HG03095 (cell line): ENCODE results near the gene WASF2.

Source experiments
- ATAC-seq: cut with Tn5 transposase; IDR thresholded peaks from one replicate; pipeline ENCODE4 v1.9.1; 2021; ENCODE audit warnings: moderate library complexity; ENCODE audit not compliant: unreplicated experiment

Gene WASF2

DNA sequence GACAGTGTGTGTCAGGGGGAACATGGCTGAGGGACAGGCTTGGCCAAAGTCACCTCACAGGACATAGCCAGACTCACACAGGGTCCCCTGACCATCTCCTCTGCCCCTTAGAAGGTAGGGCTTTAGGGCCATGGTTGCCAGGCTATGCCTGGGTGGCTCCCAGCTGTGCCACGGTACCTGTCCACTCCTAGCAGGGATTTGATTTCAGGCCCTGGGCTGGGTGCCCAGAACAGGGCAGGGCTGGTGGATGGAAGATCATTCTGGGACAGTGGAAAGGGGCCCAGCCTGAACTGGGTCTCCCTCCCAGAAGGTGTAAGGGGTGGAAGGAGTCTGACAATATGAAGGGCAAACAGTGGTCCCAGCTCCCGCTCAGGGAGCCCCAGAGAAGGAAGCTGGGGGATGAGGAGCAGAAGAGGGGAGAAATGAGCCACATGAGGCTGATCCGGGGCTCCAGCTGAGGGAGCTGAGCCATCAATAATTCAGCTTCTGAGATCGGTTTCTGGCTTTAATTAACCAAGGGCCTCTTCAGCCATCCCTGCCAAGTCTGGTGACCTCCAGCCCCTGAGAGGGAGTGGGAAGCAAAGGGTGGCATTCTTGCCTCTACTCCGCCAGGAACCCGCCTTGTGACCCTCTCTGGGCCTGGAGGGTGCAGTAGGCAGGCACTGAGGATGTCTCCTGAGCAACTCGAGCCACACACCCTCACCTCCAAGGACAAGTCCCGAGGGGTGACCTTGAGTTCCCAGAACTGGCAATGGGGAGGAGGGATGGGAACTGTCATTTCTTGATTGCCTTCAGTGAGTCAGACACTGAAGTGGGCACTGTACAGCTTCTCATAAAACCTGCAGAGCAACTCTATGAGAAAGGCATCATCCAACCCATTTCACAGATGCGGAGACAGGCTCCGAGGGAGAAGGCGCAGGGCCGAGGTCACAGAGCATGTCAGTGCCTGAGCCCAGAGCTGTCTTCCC is 108.9 kb downstream of the WASF2 start:
- ATAC-seq: no peak

DNA sequence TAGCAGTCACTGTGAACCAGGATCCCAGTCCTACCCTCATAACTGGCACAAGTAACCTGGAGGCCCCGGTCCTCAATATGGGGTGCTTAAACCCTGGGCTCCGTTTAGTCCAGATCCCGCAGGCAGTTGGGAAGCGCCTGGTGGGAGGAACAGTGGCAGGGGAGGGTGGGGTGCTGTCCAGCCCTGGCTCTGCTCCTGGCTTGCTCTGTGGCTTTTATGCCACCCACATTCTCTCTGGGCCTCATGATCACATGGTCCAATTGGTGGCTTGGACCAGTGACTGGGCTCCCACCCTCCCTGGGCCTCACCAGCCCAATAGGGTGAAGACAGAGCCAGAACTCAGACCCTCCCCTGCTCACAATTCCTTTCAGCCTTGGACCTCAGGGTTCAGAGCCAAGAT is 109.7 kb downstream of the WASF2 start:
- ATAC-seq: no peak

DNA sequence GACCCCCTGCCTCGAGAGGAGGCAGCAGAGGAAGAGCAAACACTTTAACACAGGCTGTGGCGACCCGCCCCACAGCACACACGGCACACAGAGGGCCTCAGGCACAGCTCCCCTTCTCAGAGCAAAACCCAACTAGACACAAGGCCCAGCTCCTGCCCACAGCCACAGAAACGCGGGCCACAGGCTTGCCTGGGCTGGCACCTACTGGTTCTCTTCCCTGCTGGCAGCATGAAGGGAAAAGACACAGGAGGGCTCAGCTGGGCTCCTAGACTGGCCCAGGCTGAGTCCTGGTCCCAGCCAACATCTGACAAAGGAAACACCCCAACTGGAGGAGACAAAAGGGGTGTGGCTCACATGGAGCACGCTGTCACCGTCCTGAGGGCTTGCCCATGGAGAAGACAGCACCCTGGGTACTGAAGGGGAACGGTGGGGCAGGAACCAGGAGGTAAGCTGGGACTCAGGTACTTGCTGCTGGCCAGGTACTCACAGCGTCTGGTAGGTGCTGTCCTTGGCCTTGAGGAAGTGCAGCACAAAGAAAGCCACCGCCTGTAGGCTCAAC is 110.3 kb downstream of the WASF2 start:
- ATAC-seq: no peak

DNA sequence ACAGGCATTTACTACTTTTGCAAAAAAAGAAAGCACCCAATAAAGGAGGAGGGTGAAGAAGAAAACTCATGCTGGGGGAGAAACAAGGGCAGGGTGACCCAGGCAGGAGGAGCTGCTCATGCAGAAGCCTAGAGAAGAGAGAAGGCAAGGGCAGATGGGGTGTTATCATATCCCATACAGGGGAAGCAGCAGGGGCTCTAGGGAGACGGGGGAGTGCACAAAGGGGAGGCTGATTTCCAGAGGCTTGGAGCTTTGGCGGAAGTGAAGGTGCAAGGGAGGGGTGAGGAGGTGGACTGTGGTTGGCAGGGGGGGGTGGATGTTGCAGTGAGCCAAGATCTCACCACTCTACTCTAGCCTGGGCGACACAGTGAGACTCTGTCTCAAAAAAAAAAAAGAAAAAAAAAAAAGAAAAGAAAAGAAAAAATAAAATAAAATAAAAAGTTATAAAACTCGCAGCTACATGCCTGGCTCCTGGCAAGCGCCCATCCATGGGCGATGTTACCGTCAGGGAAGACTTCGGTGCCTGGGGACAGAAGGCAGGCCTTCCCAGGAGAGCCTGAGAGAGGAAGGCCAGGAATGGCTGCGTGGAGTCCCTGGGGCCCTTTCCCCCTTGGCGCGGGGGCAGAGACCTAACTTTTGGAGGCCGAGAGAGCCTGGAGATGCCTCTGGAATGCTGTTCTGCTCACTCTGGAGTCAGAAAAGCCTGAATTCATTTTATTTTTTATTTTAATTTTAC is 112.0 kb downstream of the WASF2 start:
- no peak for ATAC-seq

DNA sequence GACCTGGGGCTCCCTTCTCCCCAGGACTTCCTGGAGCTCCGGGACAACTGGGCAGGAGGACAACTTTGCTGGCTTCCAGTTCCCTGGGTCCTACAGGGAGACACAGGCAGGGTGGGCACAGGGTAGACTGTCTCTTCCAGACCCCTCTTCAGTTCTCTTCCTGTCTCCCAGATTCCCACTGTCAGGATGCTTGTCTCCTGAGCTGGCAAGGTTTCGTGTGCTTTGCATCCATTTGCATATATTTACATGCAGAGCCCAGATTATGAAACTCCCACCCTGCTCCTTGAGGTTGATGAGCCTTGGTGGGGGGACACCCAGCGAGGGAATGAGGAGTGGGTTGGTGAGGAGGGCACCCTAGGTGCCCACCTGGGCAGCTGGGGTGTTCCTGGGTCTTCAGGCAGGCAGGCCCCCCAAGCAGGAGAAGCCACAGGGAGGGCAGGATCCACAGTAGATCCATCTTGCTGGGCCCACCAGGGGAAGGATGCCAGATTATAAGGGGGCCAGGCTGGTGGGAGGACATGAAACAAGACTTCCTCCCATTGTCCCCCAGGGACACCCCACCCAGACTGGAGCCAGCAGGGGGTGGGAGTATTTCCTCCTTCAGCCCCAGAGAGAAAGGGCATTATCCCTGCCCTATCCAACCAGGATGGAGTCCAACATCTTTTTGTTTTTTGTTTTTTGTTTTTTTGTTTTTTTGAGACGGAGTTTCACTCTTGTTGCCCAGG is 115.4 kb downstream of the WASF2 start, which contains the start of gene FCN3:
Gene FCN3, minus strand, starts transcription at position 463 of the 725 bp plus-strand sequence. Its CDS starts 6 bp downstream, at position 457.
- no peak for ATAC-seq

DNA sequence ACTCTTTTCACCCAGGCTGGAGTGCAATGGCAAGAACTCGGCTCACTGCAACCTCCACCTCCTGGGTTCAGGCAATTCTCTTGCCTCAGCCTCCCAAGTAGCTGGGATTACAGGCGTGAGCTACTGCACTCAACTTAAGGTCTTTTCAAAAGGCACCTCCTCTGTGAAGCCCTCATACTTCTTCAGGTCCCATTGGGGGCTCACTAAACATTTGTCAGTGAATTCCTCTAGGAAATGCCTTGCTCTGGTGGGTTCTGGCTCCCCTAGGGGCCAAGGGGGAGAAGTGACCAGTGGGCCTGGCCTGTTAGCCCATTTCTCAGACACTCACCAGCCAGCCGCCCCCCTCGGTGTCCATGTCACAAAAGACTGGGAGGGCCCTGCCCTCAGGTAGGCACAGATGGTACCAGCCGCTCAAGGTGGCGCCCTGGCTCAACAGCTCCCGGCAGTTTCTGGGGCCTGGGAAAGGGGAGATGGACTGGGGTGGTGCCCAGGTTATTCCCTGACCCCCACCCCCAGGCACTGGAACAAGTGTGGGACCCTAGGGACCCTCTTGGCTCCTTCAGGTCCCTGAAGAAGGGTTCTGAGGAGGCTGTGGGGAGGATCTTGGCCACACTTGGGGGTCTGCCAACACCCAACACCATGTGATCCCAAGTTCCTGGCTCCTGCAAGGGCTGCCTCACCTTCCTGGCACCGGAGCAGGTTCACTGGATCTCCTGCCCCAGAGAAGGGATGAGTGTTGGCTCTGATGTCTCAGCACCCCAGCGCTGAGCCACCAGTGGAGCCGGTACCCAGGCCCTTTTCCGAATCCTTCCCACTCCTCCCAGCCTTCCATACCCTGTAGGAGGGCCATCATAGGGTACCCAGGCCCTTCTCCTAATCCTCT is 116.9 kb downstream of the WASF2 start:
- ATAC-seq: no peak

DNA sequence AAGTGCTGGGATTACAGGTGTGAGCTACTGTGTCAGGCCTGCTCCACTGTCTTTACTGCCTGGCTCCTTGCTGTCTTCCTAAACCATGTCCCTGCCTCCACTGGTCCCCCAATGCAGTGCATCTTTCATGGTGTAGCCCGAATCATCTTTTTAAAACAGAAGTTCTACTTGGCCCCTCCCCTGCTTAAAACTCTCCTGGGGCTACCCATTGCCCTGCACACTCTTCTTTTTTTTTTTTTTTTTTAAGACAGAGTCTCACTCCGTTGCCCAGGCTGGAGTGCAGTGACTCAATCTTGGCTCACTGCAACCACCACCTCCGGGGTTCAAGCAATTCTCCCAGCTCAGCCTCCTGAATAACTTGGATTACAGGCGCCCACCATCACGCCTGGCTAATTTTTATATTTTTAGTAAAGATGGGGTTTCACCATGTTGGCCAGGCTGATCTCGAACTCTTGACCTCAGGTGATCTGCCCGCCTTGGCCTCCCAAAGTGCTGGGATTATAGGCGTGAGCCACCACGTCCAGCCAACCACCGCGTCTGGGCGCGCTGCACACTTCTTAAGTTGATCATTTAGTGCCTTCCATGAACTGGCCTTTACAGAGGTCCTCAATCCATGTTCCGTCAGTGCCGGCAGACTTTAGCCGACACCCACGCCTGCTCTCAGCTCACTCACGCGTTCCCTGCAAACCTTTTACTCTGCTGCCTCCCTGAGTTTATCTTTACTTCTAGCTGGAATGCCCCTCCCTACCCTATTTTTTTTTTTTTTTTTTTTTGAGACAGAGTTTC is 117.8 kb downstream of the WASF2 start:
- no peak for ATAC-seq

DNA sequence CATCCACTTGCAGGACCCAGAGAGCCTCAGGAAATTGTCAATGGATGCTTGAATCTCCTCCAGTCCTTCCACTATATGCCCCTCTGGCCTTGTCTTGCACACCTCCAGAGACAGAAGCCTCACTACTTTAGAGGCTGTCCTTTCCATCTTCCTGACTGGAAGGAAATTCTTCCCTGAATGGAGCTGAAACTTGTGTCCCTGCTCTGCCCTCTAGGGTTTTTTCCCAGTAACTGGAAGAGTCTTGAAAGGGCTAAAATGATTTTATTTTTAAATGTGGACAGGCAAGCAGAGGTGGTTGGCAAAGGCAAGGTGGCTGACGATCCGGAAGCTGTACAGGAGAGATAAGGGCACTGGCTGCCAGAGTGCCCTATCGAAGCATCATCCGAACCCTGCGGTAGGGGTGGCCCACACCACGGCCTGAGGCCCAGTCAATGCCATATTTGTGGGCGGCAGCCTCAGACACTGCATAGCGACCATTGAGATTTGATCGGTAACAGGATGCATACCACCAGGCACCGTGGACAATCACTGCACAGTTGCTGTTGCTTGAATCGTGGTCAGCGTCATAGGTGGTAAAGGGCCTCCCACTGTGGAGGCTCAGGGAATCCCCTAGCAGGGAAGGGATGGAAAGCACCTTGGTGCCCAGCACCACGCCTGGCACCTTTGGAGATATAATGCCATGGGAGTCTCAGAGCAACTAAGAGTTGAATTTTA is 120.9 kb downstream of the WASF2 start:
- ATAC-seq: no peak

DNA sequence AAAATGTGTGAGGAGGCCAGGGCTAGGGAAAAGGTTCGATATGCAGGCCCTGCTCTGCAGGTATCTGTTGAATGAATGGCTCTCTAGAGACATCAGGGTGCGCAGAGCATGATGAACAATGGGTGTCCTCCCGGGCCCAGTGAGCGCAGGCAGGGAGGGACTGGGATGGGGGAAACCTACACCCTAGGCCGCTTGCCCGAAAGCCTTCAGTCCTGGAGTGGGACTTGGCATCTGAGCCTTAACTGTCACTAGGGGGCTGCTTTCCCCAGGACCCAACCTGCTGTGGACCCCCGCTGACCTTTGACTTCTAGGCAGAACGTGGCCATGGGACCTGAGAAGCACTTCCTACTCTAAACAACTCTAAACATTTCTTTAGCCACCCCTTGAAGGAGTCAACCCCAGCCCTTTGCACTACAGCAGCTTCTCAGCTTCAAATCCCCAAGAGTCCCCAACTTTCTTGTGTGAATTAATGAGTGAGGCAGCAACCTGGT is 122.8 kb downstream of the WASF2 start:
- no peak for ATAC-seq

DNA sequence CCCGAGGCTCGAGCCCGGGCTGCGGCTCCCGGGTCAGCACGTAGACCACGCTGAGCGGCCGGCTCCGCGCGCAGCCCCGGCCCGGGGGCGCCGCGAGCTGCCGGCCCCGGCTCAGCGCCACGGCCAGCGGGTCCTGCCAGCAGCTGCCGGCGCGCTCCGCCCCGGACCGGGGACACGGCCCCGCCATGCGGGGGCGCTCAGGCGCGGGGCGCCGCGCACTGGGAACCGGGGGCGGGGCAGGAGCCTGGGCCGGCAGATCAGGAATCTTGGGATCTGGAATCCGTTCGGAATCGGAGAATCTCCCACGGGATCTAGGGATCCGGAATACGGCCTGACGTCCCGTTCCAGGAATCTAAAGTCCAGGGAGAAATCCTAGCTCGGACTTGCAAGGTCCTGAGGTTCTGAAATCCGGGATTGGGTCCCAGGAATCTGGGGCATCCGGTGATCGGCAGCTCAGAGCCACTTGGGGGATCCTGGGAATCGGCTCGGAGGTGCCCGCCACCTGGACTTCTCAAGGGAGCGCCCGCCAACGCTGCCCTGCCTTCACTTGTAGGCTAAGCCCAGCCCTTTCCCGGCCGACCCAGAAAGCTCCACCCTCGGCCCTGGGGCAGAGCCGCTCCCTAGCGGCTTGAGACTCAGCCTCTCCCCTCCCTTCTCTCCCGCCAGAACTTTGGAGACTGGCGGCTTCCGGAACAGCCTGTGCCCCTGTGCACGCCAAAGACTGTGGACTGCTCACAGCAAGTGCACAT is 123.4 kb downstream of the WASF2 start, which contains the start of gene MAP3K6:
Gene MAP3K6, minus strand, starts transcription at position 551 of the 749 bp plus-strand sequence. Its CDS starts 364 bp downstream, at position 187.
- no peak for ATAC-seq

DNA sequence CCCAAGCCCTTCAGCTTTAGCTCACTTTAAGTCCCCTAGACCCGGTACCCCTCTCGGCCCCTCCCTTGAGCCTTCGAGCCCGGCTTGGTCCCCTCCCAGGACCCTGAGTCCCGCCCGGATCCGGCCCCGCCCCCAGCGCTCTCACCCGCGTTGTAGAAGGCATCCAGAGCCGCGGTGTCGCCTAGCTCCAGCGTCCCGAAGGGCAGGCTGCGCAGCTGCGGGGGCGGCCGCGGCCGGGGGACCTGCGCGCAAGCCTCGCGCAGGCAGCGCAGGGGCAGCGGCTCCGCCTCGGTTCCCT is 123.9 kb downstream of the WASF2 start:
- no peak for ATAC-seq

DNA sequence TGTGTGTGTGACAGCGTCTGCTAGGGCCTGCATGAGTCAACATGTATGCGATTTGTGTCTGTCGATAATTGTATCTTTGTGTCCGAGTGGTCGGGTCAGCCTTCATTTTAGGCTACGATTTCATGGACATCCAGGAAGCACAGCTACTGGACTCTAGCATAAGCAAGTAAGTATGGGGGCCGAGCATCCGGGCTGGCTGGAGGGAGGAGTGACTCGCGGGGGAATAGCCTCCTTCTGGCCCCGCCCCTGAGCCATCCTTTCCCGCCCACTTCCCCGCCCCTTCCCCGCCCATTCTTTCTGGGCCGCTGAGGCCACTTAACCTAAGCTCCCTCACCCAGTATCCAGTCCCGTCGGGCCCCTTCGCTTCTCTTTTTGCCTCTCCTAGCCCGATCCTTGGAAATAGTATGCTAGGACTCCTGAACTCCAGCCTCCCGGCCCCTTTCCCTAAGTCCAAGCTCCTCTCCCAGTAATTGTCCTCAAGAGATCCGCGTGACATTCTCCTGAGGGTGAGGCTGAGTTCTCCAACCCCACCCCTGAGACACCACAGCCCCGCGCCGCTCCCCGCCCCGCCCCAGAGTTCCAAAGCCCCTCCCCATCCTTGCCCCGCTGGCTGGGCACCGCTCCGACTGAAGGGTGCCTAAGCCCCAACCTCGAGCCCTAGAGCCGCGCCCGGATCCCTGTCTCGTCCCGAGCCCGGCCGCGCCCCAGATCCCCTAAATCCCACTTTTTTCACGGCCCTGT is 124.4 kb downstream of the WASF2 start:
- ATAC-seq: no peak

DNA sequence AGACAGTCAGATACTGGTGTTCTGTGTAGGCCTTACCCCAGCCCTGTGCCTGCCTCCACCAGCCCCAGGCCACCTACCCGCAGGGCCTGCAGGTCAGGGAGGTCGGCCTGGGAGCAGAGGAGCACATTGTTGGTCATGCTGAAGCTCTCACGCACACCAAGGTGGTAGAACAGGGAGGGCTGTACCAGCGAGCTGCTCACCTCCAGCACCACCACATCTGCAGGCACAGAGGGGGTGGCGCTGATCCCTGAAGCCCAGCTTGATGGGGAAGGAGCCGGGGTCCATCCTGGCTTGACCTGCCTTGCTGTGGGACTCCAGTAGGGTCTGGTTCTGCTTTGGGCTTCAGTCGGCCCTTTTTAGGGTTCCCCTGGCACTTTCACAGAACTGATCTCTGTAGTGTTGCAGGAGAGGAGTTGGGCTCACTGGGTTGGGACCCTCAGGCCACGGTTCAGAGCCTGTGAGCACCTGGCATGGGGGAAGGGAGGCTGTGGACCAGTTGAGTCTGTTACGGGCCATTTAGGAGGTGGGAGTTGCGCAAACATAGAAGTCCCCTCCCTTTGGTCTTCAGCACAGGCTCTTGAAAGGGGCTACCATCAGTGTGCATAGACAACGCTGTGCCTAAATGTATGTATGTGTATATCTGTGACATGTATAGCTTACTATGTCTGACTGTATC is 125.1 kb downstream of the WASF2 start:
- no peak for ATAC-seq

DNA sequence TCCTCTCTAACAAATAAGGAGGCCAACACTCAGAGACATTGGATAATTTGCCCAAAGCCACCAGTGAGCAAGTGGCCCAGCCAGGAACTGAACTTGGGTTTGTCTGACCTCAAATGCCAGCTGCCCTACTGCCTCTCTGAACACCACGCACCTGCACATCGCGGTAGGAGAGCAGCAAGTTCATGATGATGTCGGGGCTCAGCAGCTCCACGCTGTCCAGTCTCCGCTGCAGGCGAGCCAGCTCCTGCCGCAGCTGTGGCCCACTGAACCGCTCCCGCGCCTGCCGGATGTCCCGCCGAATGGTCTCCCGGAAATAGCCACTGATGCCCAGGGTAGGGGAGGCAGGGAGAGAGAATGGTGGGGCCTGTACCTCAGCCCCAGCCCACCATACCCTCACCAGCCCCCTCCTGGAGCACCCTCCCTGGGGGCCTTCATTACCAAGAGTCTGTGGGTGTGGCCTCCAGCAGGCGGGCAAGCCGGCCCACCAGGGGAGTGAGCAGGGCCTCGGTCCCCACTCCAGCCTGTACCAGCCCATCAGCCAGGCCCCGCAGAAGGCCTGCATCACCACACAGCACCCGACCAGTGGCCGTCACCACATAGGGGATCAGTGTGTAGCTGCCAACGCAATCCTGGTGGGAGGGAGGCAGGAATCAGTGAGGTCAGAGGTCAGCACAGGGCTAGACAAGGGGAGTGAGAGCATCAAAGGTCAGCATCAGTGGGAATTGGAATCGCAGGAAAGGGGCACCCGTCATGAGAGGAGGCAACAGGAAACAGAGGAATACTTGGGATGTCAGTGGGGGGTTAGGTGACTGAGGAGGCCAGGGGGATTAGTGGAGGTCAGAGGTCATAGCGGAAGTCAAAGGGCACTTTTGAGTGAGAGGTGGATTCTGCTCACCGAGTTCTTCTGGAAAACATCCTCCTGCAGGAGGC is 125.9 kb downstream of the WASF2 start:
- no peak for ATAC-seq

DNA sequence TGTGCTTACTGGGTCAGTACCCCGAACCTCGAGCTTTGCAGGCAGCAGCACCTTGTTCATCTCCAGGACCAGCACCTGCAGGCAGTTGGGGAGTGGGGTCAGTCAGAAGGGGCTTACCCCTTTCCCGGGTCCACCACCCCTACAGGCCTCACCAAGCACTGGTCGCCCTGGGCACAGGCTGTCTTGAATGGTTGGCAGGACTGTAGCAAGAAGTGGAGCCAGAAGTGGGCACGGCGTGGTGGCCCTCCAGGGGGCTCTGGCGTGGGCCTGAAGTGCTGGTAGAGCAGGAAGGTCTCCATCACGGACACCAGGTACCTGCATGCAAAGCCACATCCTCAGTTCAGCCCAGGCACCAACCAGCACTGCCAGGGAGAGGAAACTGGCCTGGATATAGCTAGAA is 128.4 kb downstream of the WASF2 start:
- no peak for ATAC-seq

DNA sequence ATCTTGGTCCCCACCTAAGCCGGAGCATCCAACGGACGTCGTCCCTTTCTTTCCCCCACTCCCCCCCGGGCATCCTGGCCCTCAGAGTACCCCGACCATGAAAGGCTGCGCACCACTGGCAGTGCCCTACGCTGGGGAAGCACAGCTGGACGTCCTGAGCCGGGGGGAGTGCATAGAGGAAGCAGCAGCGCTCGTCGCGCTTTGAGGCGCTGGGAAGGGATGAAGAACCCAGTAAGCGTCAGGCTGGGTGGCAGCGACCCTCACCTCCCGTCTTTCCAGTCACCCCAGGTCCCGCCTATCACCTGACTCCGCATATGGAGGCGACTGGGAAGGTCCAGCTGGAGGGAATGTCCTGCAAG is 128.9 kb downstream of the WASF2 start:
- ATAC-seq: no peak
